HG03565 (cell line): ENCODE measurements around the gene CEP78.
"Not testable (repeated sequence)": the region's sequence is repeated elsewhere in the genome, so short reads cannot be mapped to it uniquely, and the experiment has no call there.

Experiments used
- ATAC-seq: cut with Tn5 transposase; IDR thresholded peaks from one replicate; pipeline ENCODE4 v1.9.1; 2021; ENCODE audit warnings: mild to moderate bottlenecking, moderate library complexity; ENCODE audit not compliant: unreplicated experiment

Gene CEP78, protein sequence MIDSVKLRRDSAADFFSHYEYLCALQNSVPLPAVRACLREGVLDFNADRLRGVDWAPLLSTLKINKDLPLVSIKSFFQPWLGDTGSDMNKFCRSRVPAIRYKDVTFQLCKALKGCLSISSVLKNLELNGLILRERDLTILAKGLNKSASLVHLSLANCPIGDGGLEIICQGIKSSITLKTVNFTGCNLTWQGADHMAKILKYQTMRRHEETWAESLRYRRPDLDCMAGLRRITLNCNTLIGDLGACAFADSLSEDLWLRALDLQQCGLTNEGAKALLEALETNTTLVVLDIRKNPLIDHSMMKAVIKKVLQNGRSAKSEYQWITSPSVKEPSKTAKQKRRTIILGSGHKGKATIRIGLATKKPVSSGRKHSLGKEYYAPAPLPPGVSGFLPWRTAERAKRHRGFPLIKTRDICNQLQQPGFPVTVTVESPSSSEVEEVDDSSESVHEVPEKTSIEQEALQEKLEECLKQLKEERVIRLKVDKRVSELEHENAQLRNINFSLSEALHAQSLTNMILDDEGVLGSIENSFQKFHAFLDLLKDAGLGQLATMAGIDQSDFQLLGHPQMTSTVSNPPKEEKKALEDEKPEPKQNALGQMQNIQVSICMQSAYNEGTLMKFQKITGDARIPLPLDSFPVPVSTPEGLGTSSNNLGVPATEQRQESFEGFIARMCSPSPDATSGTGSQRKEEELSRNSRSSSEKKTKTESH

DNA sequence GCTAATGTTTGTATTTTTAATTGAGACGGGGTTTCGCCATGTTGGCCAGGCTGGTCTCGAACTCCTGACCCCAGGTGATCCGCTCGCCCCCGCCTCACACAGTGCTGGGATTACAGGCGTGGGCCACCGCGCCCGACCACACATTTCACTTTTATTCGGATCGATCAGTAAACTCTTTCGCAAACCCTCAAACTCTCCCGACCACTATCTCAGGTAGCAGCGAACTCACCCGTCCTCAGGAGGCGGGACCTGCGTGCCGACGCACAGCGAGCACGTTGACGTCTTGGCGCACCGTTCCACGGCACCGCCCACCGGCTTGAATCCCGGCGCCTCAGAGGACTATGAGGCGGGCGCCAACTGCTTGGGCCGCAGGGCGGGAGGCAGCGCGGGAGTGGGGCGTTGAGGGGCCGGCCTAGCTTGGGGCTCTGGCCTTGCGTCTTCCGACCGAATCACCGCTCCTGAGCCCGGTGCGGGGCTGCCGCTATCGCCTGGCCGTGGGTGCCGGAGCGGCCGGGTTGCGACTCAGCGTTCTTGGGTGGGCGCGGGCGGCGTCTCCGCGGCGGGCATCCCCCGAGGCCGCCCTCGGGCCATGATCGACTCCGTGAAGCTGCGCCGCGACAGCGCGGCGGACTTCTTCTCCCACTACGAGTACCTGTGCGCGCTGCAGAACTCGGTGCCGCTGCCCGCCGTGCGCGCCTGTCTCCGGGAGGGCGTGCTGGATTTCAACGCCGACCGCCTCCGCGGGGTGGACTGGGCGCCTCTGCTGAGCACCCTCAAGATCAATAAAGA, at the start of gene CEP78:
Gene CEP78 (plus strand): TSS at position 314 of the 789 bp plus-strand sequence. CDS start 276 bp downstream, at position 590.
- ATAC-seq: peak; percentile 99

DNA sequence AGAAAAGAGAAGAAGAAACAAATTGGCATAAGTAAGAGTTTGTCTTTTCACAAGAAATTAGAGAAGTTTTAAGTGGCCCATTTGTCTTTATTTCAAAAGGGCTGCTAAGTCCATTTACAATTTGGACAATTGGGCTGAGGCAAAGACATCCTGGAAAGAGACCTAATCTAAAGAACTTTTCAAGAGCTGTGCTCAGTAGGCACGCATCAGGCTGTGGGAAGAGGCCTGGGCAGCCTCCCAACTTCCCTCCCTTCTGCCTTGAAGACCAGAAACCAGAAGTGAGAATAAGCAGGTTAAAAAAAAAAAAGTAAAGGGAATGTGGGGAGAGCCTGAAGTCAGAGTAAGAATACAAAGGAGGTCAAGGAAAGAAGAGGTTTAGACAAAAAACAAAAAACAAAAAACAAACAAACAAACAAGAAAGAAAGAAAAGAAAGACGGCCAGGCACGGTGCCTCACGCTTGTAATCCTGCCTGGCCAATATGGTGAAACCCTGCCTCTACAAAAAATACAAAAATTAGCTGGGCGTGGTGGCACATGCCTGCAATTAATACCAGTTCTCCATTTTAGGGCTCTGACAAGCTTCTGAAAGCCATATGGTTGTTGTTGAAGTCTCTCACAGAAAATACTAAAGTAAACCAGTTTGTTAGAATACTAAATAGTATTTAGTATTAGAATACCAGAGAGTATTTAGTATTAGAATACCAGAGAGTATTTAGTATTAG, 48.0 kb upstream of the CEP78 start:
- no peak for ATAC-seq

DNA sequence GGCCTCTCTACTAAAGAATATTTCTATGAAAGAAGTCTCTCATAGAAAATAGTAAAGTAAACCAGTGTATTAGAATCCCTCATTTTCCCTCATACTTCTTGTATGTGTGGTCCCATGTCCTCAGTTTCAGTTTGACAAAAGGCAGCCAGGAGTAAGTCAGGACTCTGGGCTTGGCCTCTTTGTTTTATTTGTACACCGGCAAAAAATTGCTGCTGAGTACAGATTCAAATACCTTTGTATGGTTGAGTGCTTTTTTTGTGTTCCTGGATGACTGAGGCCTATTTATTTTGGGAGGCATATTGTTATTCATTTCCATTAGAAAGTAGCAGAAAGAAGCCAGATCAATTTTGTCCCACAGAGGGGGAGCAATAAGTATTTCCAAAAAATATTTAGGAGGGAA, 47.3 kb upstream of the CEP78 start:
- ATAC-seq: no peak

DNA sequence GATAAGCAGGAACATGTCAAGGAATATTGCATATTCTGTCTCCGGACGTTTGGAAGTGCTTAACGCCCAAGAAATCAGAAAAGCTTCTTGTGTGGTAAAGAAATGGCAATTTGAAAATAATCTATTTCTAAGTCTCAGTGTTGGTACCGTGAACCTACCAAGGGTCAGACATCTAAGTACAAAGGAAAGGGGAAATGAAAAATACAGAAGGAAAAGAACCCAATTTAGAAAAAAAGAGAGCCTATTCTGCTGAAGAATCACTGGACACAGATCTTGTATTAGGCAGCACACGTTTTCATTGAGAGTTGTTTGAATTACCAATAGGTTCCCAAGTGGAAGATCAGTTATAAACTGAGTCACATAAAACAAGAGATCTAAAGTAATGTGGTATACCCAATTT, 46.9 kb upstream of the CEP78 start:
- no peak for ATAC-seq

DNA sequence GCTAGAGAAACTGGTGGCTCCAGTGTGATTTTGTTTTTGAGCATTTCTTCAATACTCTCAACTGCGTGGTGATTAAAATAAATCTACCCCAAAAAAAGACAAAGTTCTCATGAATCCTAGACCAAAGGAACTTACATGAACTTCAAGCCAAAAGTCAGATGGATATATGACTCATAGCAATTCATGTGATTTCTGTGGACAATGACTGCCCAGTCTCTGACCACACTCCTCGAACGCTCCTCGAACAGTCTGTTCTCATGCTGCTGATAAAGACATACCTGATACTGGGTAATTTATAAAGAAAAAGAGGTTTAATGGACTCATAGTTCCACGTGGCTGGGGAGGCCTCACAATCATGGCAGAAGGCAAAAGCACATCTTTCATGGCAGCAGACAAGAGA, 46.4 kb upstream of the CEP78 start:
- ATAC-seq: no peak

DNA sequence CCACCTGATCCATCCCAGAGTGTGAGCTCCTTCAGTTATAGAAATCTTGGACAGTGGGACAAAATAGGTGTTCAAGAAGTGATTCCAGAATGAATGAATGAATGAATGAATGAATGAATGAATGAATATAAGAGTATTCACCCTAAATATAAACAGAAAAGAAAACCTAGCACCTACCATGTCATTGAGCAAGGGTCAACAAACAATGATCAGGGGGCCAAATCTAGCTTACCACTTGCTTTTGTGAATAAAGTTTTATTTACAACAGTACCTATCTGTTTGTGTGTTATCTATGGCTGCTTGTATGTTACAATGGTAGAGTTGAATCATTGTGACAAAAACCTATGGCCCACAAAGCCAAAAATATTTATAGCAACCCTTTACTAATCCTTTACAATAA, 43.9 kb upstream of the CEP78 start:
- no peak for ATAC-seq

DNA sequence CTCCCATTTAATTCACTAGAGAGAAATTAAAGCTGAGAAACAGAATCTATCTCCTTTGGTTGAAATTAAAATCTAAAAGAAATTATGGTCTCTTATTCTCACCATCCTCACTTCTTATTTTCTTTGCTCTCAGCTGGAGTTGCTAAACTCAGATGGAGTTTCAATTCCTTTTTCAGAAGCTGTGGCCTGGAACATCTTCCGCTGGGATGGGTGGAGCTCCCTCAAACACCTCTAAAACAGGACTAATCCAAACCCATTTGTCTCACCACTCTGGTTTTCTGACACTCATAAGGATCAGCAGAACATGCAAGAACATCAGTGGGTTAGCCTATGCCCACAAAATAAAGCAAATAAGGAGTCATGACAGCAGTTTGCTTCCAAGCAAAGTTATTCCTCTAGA, 39.6 kb upstream of the CEP78 start:
- ATAC-seq: peak; percentile 56

DNA sequence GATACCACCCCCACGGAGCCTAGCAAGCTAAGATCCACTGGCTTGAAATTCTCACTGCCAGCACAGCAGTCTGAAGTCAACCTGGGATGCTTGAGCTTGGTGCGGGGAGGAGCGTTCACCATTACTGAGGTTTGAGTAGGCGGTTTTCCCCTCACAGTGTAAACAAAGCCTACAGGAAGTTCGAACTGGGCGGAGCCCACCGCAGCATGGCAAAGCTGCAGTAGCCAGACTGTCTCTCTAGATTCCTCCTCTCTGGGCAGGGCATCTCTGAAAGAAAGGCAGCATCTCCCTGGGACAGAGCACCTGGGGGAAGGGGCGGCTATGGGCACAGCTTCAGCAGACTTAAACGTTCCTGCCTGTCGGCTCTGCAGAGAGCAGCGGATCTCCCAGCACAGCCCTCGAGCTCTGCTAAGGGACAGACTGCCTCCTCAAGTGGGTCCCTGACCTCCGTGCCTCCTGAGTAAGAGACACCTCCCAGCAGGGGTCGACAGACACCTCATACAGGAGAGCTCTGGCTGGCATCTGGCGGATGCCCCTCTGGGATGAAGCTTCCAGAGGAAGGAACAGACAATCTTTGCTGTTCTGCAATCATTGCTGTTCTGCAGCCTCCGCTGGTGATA, 34.6 kb upstream of the CEP78 start:
- ATAC-seq: peak; percentile 58

DNA sequence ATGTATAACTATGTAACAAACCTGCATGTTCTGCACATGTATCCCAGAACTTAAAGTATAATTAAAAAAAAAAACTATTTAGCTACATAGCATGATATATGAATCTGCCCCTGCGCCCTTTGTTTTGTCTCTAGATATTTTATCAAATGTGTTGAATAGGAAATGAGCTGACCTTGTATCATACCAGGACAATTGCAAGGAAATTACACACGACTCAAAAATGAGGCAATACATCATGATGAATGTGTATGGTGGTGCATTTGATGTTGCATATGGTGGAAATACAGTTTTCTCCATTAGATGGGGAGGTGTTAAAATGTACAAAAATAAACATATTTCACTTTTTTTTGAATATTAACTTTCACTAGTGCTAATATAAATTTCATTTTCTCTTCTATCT, 28.6 kb upstream of the CEP78 start:
- no peak for ATAC-seq

DNA sequence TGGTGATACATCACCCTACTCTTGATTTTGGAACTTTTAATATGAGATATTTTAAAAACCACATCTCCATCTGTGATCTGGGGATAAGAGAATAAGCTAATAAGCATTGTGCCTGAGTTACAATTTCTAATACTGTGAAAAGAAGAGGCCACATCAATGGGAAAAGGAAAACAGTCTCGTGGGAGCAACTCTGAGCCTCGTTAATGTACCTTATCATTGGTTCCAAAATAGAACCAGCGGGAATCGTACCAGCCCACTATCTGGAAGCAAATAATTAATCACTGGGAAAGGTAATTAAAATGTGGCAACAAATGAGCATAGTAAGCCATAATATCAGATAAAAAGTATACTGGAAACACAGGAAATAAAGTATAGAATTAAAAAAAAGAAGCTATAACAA, 28.0 kb upstream of the CEP78 start:
- ATAC-seq: no peak

DNA sequence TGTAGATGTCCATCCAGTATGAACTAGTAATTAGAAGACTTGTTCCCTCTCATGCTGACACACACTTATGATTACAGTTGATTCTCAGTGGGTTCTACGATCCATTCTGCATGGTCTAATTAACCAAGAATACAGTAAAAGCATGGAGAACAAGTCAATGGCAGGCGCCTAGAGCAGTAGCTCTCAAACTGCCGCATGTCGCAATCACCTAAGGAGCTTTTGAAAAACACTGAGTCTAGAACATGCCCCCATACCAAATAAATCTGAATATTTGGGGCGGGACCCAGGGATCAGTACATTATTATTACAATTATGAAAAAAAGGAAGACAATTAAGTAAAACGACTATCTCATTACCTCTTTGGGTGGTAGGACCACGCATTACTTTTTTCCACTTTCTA, 26.7 kb upstream of the CEP78 start:
- ATAC-seq: no peak

DNA sequence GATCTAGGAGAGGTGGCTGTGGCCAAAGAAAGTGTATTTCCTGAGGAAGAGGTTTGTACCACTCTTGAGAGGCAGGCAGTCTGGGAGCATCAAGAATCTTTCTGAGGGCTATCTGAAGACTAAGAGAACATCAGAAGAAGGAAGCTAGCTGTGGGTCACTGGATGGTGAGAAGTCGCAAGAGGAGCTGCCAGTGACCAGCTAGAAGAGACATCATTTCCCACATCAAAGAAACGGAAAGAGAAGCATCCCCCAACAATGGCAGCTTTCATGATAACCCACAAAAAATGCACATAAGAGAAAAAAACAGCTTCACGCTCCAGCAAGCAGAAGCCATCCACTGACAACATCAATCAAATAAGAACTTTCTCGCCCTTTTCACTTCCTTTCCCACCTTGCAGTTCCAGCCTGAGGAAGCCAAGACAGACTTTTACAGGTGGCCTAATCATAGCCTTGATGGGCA, 25.0 kb upstream of the CEP78 start:
- ATAC-seq: peak; percentile 91

DNA sequence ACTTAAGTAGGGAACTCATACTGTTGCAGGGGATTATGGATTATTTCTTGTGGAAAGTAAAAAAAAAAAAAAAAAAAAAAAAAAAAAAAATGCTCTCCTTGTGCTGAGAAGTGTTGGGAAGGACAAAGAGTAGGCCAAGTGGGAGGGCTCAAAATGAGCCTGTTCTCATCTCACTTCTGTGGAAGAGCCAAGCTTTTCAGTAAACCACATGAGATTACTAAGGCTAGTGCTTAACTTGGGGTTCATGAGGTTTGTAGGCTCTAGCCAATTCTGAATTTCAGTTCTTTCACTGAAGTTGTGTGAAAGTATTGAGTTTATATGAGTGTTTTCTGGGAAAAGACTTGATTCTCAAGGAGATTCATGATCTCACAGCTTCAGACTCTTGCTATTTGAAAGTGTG, 23.0 kb upstream of the CEP78 start:
- no peak for ATAC-seq

DNA sequence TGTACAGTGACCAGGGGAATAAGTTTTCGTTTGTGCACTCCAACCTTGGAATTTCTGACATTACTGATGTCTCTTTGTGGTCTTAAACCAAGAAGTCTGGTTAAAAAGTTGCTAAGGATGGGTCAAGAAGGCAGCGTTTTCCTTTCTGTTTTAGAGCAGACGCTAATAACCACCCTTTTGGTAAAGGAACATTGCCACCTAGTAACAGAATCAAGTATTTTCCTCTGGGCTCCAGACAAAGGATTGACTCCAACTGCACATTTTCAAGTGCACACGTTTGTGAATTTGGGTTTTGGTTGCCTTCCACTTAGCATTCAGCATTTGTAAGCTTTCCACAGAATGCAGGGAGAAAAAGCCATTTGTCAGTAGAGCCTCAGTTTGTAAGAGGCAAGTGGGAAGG, 22.2 kb upstream of the CEP78 start:
- ATAC-seq: no peak

DNA sequence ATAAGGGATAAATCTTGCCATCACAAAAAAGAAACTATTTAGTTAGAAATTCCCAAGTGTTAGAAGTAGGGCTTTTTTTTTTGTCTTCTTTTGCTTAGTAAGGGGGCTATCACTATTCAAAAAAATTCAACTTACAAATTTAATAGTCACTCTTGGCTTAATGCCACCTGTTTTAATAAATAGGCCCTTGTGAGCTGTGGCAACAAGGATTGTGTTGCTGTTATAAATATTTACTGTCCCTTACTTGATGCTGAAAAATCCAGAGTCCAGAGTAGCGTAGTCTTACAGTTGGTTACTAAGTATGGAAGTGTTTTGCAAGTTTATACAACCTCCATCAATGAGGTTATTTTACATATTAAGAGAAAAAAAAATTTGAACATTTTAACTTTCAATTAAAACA, 21.4 kb upstream of the CEP78 start:
- no peak for ATAC-seq

DNA sequence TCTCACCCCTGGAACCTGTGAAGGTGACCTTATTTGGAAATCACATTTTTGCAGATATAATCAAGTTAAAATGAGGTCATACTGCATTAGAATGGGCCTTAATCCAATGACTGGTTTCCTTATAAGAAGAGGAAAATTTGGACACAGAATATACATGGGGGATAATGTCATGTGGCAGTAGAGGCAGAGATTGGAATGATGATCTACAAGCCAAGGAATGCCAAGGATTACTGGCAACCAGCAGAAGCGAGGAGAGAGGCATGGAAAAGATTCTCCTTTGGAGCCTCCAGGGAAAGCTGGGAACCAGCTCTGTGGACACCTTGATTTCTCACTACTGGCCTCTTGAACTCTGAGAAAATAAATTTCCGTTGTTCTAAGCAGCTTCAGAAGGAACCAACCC, 20.2 kb upstream of the CEP78 start:
- no peak for ATAC-seq

DNA sequence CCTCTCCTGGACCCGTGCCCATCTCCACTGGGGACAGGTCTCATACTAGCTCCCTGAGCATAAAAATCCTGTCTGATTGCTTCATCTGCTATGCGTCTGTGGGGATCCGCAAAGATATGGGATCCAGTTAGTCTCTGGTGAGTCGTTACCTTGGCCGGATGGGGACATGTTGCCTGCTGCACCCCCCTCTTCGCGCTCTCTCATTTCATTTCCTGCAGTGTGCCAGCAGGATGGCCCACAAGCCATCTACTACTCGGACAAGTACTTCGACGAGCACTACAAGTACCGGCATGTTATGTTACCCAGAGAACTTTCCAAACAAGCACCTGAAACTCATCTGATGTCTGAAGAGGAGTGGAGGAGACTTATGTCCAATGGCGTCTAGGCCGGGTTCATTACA, 17.0 kb upstream of the CEP78 start:
- no peak for ATAC-seq

DNA sequence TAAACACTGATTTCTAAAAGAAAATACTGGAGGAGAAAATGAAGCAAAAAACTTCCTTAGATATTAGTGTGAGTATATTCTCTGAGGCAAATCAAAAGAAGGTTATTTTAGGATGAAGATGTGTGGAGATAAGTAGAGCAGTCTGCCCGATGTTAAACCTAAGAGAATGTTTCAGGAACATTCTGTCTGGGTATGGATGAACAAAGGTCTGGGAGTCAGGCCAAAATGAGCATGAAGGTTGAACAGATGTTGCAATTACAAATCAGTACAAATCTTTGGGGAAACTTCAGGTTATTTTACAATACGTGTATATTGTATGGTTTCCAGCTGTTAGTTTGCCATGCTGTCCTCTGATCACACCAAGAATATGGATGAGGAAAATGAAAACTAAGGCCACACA, 14.4 kb upstream of the CEP78 start:
- no peak for ATAC-seq

DNA sequence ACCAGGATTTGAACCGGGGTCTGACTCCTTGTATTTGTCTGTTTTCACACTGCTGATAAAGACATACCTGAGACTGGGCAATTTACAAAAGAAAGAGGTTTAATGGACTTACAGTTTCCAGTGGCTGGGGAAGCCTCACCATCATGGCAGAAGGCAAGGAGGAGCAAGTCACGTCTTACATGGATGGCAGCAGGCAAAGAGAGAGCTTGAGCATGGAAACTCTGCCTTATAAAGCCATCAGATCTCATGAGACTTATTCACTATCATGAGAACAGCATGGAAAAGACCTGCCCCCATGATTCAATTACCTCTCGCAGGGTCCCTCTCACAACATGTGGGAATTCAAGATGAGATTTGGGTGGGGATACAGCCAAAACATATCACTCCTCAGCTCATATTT, 14.0 kb upstream of the CEP78 start:
- ATAC-seq: not testable (repeated sequence)

DNA sequence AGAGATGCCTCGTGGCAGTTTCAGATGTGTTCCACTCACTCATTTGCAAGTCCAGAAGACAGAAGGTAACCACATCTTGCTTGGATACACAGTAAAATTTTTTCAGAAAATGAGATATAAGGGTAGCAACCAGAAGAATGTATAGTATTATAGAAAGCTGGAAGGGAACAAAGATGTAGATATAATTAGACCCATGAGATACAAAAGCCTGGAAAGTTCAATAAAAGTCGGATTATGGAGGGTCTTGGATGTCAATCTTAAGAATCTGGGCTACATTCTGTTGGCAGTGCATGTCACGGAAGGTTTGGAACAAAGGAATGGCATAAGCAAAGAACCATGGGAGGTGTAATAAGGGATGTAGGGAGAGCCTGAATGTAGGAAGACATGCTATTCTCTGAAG, 5.1 kb upstream of the CEP78 start:
- ATAC-seq: no peak
